Measurements from ENCODE around the gene SUZ12.
"Not testable (repeated sequence)": the region's sequence is repeated elsewhere in the genome, so short reads cannot be mapped to it uniquely, and the experiment has no call there.

DNA sequence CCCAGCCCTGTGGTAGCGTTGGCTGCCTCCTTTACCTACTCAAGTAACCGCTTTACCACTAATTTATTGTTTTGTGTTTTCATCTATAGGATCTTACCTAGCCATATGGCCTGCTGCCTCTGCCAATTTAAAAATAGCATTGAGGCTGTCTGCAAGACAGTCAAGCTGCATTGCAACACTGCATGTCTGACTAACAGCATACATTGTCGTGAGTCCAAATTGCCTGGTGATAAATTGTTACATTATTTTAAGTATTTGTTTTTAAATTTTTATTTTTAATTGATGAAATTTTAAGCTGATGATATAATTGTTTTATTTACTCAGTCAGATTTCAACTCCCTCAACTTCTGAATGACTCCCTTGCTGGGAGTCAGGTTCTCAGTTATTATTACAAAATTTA is 108.8 kb downstream of the SUZ12 start:
- TF ChIP-seq EZH2 (IDR thresholded peaks at IDR 0.05; ENCODE audit: borderline replicate concordance); EZH2phosphoT487 (IDR thresholded peaks at IDR 0.05; ENCODE audit: low read depth, severe bottlenecking, unreplicated experiment): not testable (repeated sequence)
- TF ChIP-seq, protein P1, sequence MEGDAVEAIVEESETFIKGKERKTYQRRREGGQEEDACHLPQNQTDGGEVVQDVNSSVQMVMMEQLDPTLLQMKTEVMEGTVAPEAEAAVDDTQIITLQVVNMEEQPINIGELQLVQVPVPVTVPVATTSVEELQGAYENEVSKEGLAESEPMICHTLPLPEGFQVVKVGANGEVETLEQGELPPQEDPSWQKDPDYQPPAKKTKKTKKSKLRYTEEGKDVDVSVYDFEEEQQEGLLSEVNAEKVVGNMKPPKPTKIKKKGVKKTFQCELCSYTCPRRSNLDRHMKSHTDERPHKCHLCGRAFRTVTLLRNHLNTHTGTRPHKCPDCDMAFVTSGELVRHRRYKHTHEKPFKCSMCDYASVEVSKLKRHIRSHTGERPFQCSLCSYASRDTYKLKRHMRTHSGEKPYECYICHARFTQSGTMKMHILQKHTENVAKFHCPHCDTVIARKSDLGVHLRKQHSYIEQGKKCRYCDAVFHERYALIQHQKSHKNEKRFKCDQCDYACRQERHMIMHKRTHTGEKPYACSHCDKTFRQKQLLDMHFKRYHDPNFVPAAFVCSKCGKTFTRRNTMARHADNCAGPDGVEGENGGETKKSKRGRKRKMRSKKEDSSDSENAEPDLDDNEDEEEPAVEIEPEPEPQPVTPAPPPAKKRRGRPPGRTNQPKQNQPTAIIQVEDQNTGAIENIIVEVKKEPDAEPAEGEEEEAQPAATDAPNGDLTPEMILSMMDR (IDR thresholded peaks at IDR 0.05; ENCODE audit: poor library complexity) = not testable (repeated sequence)

Measured in hepatocyte (in vitro differentiated cells).